GM12873 (cell line): Measurements from ENCODE around the gene INHA.

Experiments
- CTCF ChIP-seq: IDR thresholded peaks from 2 replicates; pipeline ENCODE4 v1.5.1; 2012; ENCODE audit warnings: low read depth, mild to moderate bottlenecking, moderate library complexity, low read length, control low read depth; ENCODE audit not compliant: insufficient read depth; ENCODE audit errors: missing control alignments

Gene INHA

GRCh38 chr2:219543596-219544358, 28.3 kb upstream of the INHA start, which contains the start of the genes CHPF and TMEM198:
Gene CHPF (minus strand): TSS chr2:219543809. CDS start chr2:219543538, 271 bp downstream.
Gene TMEM198 (plus strand): TSS chr2:219544028. CDS start chr2:219544728, 700 bp downstream.
- no peak for TF ChIP-seq CTCF

GRCh38 chr2:219544567-219544966, 27.5 kb upstream of the INHA start:
- TF ChIP-seq CTCF = no peak

GRCh38 chr2:219545295-219545942, 26.7 kb upstream of the INHA start:
- no peak for TF ChIP-seq CTCF

GRCh38 chr2:219545943-219546352, 26.2 kb upstream of the INHA start:
- no peak for TF ChIP-seq CTCF

GRCh38 chr2:219547621-219548020, 24.5 kb upstream of the INHA start:
- TF ChIP-seq CTCF = no peak

- no peak for TF ChIP-seq CTCF
These were observed 23.1 kb upstream of the INHA start for GRCh38 chr2:219548990-219549389.

- no peak for TF ChIP-seq CTCF
These were observed 22.5 kb upstream of the INHA start for GRCh38 chr2:219549619-219550018.
